Neuronal stem cell (in vitro differentiated cells): ENCODE data around the gene REC114.

Source experiments
- DNase-seq: peaks from one replicate; pipeline ENCODE4 v3.0.0-alpha.2; 2013; ENCODE audit warnings: low spot score
- H2AFZ ChIP-seq: one replicate; pipeline ENCODE4 v1.6.1; 2013; ENCODE audit warnings: mild to moderate bottlenecking, low read length, inconsistent platforms
- H2AK5ac ChIP-seq: 2 replicates; pipeline ENCODE4 v1.6.1; 2013; ENCODE audit warnings: low read depth, mild to moderate bottlenecking, inconsistent platforms, low read length, moderate library complexity, mixed read lengths
- H2BK120ac ChIP-seq: 2 replicates; pipeline ENCODE4 v1.6.1; 2013; ENCODE audit warnings: low read depth, mild to moderate bottlenecking, inconsistent platforms, low read length, moderate library complexity, mixed read lengths
- H2BK12ac ChIP-seq: one replicate; pipeline ENCODE4 v1.6.1; 2013; ENCODE audit warnings: low read length, inconsistent platforms
- H2BK15ac ChIP-seq: 2 replicates; pipeline ENCODE4 v1.6.1; 2013; ENCODE audit warnings: mild to moderate bottlenecking, low read length, inconsistent platforms, mixed read lengths
- H2BK5ac ChIP-seq: one replicate; pipeline ENCODE4 v1.6.1; 2013; ENCODE audit warnings: inconsistent platforms, mild to moderate bottlenecking, low read length, moderate library complexity
- H3K14ac ChIP-seq: one replicate; pipeline ENCODE4 v1.6.1; 2013; ENCODE audit warnings: low read length, inconsistent platforms
- H3K18ac ChIP-seq: 2 replicates; pipeline ENCODE4 v1.6.1; 2013; ENCODE audit warnings: low read length, inconsistent platforms
- H3K23ac ChIP-seq: 2 replicates; pipeline ENCODE4 v1.6.1; 2013; ENCODE audit warnings: low read depth, mild to moderate bottlenecking, mixed read lengths, low read length, inconsistent platforms; ENCODE audit not compliant: poor library complexity
- H3K27ac ChIP-seq: replicated peaks from 3 replicates; pipeline ENCODE4 v1.5.1; 2013; ENCODE audit warnings: low read length, inconsistent platforms
- H3K27me3 ChIP-seq, 3 experiments: 2 replicates each; pipeline ENCODE4 v1.6.1; 2013; ENCODE audit warnings: low read length in 3 of 3, mild to moderate bottlenecking in 2 of 3, inconsistent platforms in 1 of 3, low read depth in 1 of 3, mixed read lengths in 1 of 3, moderate library complexity in 1 of 3; ENCODE audit not compliant: control insufficient read depth in 3 of 3, insufficient read depth in 3 of 3
- H3K36me3 ChIP-seq, 2 donors: replicated peaks in 1 of 2; 2 replicates each; pipeline ENCODE4 v1.6.1; 2013; ENCODE audit warnings: low read length in 2 of 2; ENCODE audit not compliant: control insufficient read depth in 2 of 2, insufficient read depth in 2 of 2
- H3K4ac ChIP-seq: 2 replicates; pipeline ENCODE4 v1.6.1; 2013; ENCODE audit warnings: inconsistent platforms, mild to moderate bottlenecking, low read length, moderate library complexity
- H3K4me1 ChIP-seq, 2 donors: 1 replicate in 1 of 2; 2 replicates in 1 of 2; pipeline ENCODE4 v1.6.1; 2013; ENCODE audit warnings: low read length in 2 of 2, low read depth in 1 of 2; ENCODE audit not compliant: control insufficient read depth in 2 of 2, insufficient read depth in 1 of 2
- H3K4me2 ChIP-seq: one replicate; pipeline ENCODE4 v1.6.1; 2013; ENCODE audit warnings: mild to moderate bottlenecking, low read length, inconsistent platforms; ENCODE audit not compliant: insufficient read depth, poor library complexity, severe bottlenecking
- H3K4me3 ChIP-seq, 2 donors: 2 replicates each; pipeline ENCODE4 v1.5.1; 2013; ENCODE audit warnings: low read length in 2 of 2, mild to moderate bottlenecking in 2 of 2, inconsistent platforms in 1 of 2, moderate library complexity in 1 of 2
- H3K79me1 ChIP-seq: one replicate; pipeline ENCODE4 v1.6.1; 2013; ENCODE audit warnings: low read depth, mild to moderate bottlenecking, inconsistent platforms, low read length, moderate library complexity
- H3K9ac ChIP-seq: one replicate; pipeline ENCODE4 v1.6.1; 2013; ENCODE audit warnings: mild to moderate bottlenecking, low read depth, low read length, inconsistent platforms; ENCODE audit not compliant: poor library complexity
- H3K9me3 ChIP-seq, 2 donors: replicated peaks in 1 of 2; 2 replicates each; pipeline versions ENCODE3 to v1.6.1; 2013; ENCODE audit warnings: low read length in 2 of 2, mild to moderate bottlenecking in 2 of 2, inconsistent platforms in 1 of 2, low read depth in 1 of 2, mixed read lengths in 1 of 2, moderate library complexity in 1 of 2; ENCODE audit not compliant: control insufficient read depth in 2 of 2, insufficient read depth in 1 of 2
- H4K8ac ChIP-seq: one replicate; pipeline ENCODE4 v1.6.1; 2013; ENCODE audit warnings: low read depth, mild to moderate bottlenecking, inconsistent platforms, low read length, moderate library complexity
- H4K91ac ChIP-seq: one replicate; pipeline ENCODE4 v1.6.1; 2013; ENCODE audit warnings: low read length, low read depth, mild to moderate bottlenecking, inconsistent platforms; ENCODE audit not compliant: poor library complexity
- WGBS, 2 donors: extraction: QIAGEN DNeasy Blood & Tissue Kit; methylation state at CpG; one replicate each; pipeline ENCODE4 v1.1.7; 2013; ENCODE audit warnings: missing lambda C conversion rate in 2 of 2, mixed read lengths in 1 of 2; ENCODE audit not compliant: insufficient read length in 2 of 2, insufficient replicate concordance in 1 of 2; ENCODE audit errors: extremely low coverage in 2 of 2; 5-methylcytosine and 5-hydroxymethylcytosine counted together

REC114 gene

DNA sequence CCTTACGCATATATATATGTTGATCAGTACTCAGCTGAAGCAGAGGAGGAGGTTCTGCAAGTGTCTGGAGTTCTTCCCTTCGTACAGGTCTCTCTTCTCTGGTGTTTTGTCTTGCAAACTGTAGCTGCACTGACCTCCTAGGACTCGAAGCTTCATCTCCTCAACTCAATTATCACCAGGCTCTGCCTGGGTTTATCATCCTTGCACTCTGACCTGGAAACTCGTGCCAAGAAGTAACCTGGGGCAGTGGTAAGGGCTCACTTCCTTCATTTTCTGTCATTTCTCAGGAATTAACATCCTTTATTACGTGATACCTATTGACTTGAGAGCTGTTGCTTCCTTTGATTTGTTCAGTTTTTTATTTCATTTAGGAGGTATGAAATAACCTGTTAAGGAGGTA is 14.4 kb downstream of the REC114 start:
- Histone ChIP-seq H3K18ac (no peak overlapping the region), H3K27ac (no peak overlapping the region), H3K14ac (no peak overlapping the region), H3K4ac (no peak overlapping the region), H2AK5ac (no peak overlapping the region), H2BK120ac (no peak overlapping the region), H2BK12ac (no peak overlapping the region), H3K27me3 (peaks cover 0 to 6% (median 0%) of the 10 kb centered on the region in 3 experiments), H2BK5ac (no peak overlapping the region), H3K9me3 (no peaks in the 10 kb centered on the region), H3K79me1 (no peaks in the 10 kb centered on the region), H3K4me3 (no peak overlapping the region), H2BK15ac (no peak overlapping the region), H3K36me3 (no peaks in the 10 kb centered on the region), H3K4me2 (no peak overlapping the region), H3K4me1 (no peaks in the 10 kb centered on the region), H3K23ac (no peak overlapping the region), H4K8ac (no peak overlapping the region), H3K9ac (no peak overlapping the region), H2AFZ (no peak overlapping the region), H4K91ac (no peak overlapping the region)
- no CpG with 5 or more reads among the region's 5 CpGs for WGBS, 2 donors
- no peak for DNase-seq

GRCh38 chr15:73460662-73461061 is 17.7 kb downstream of the REC114 start:
- Histone ChIP-seq H3K9me3 (no peaks in the 10 kb centered on the region), H3K23ac (no peak overlapping the region), H3K4me2 (no peak overlapping the region), H3K36me3 (no peaks in the 10 kb centered on the region), H3K27ac (no peak overlapping the region), H2BK15ac (no peak overlapping the region), H2BK5ac (no peak overlapping the region), H3K14ac (no peak overlapping the region), H3K79me1 (no peaks in the 10 kb centered on the region), H2AFZ (no peak overlapping the region), H2AK5ac (no peak overlapping the region), H3K9ac (no peak overlapping the region), H3K4me1 (no peaks in the 10 kb centered on the region), H4K91ac (no peak overlapping the region), H3K27me3 (peaks cover 0 to 6% (median 0%) of the 10 kb centered on the region in 3 experiments), H3K4me3 (no peak overlapping the region), H3K18ac (no peak overlapping the region), H2BK12ac (no peak overlapping the region), H4K8ac (no peak overlapping the region), H2BK120ac (no peak overlapping the region), H3K4ac (no peak overlapping the region)
- DNase-seq: no peak

GRCh38 chr15:73464602-73465001 is 21.6 kb downstream of the REC114 start:
- H3K4me1 ChIP-seq: no peaks in the 10 kb centered on the region
- H3K4me2 ChIP-seq: no peak overlapping the region
- no peak for DNase-seq
- no peak overlapping the region for H2BK5ac ChIP-seq
- H2BK15ac ChIP-seq: no peak overlapping the region
- H3K27ac ChIP-seq: no peak overlapping the region
- H2BK120ac ChIP-seq: no peak overlapping the region
- no CpG with 5 or more reads among the region's 2 CpGs for WGBS, 2 donors
- H3K4me3 ChIP-seq: no peak overlapping the region
- no peak overlapping the region for H3K23ac ChIP-seq
- no peak overlapping the region for H3K4ac ChIP-seq
- H3K14ac ChIP-seq: no peak overlapping the region
- H3K18ac ChIP-seq: no peak overlapping the region
- H3K9ac ChIP-seq: no peak overlapping the region
- H2AFZ ChIP-seq: no peak overlapping the region
- no peak overlapping the region for H4K91ac ChIP-seq
- H3K9me3 ChIP-seq: no peaks in the 10 kb centered on the region
- H2BK12ac ChIP-seq: no peak overlapping the region
- H2AK5ac ChIP-seq: no peak overlapping the region
- H3K27me3 ChIP-seq: no peaks in the 10 kb centered on the region
- H3K36me3 ChIP-seq: no peaks in the 10 kb centered on the region
- no peaks in the 10 kb centered on the region for H3K79me1 ChIP-seq
- no peak overlapping the region for H4K8ac ChIP-seq

DNA sequence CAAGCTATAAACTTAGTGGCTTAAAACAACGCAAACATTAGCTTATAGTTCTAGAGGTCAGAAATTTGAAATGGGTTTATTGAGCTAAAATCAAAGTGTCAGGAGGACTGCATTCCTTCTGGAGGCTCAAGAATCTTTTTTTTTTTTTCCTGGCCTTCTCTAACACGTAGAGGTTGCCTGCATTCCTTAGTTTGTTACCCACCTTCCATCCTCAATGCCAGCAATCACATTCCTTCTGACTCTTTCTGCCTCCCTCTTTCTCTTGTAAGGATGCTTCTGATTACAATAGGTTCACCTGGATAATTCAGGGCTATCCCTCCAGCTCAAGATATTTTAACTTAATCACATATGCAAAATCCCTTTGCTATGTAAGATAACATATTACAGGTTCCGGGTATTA is 24.8 kb downstream of the REC114 start:
- WGBS, 2 donors: no CpG with 5 or more reads among the region's 3 CpGs
- Histone ChIP-seq H2BK5ac (no peak overlapping the region), H2AFZ (no peak overlapping the region), H4K8ac (no peak overlapping the region), H3K27ac (no peak overlapping the region), H3K4ac (no peak overlapping the region), H3K23ac (no peak overlapping the region), H3K36me3 (no peaks in the 10 kb centered on the region), H3K4me1 (no peaks in the 10 kb centered on the region), H4K91ac (no peak overlapping the region), H3K79me1 (no peaks in the 10 kb centered on the region), H3K4me3 (no peak overlapping the region), H2BK120ac (no peak overlapping the region), H2BK12ac (no peak overlapping the region), H3K9ac (no peak overlapping the region), H2BK15ac (no peak overlapping the region), H3K27me3 (peaks cover 0 to 11% (median 0%) of the 10 kb centered on the region in 3 experiments), H3K4me2 (no peak overlapping the region), H3K14ac (no peak overlapping the region), H3K18ac (no peak overlapping the region), H3K9me3 (no peaks in the 10 kb centered on the region), H2AK5ac (no peak overlapping the region)
- no peak for DNase-seq
